ENCODE measurements around the gene ASMTL. TPM values are rescaled to one million over a fixed set of nuclear protein-coding genes. Genes with fewer than 3 reads are reported as not detected.
"Not testable (repeated sequence)": the region's sequence is repeated elsewhere in the genome, so short reads cannot be mapped to it uniquely, and the experiment has no call there.

The ASMTL gene
- total RNA-seq, 2 donors from 2014 or later: 30.8 to 43.5 TPM

- Histone ChIP-seq H3K4me1 (ENCODE audit: control insufficient read depth in 1 of 2, low read depth in 2 of 2) (no peaks in the 10 kb centered on the region), H3K27me3 (replicated peaks; ENCODE audit: insufficient read depth) (no peaks in the 10 kb centered on the region), H3K9me3 (no peaks in the 10 kb centered on the region), H3K36me3 (no peaks in the 10 kb centered on the region), H3K27ac (no peak overlapping the region), H3K4me3 (no peak overlapping the region)
- TF ChIP-seq CTCF (IDR thresholded peaks at IDR 0.05): no peak
- ATAC-seq (ENCODE audit: insufficient number of reproducible peaks, low FRiP score, low read depth): no peak
- no peak for DNase-seq (ENCODE audit: low spot score)
These were observed 41.3 kb upstream of the ASMTL start for GRCh38 chrX:1493877-1494510.

GRCh38 chrX:1493412-1493811 is 40.7 kb upstream of the ASMTL start:
- no peak for ATAC-seq (ENCODE audit: insufficient number of reproducible peaks, low FRiP score, low read depth)
- no peak overlapping the region for H3K27ac ChIP-seq
- H3K36me3 ChIP-seq: no peaks in the 10 kb centered on the region
- no peaks in the 10 kb centered on the region for H3K27me3 ChIP-seq (replicated peaks; ENCODE audit: insufficient read depth)
- no peaks in the 10 kb centered on the region for H3K9me3 ChIP-seq
- no peak for DNase-seq (ENCODE audit: low spot score)
- TF ChIP-seq CTCF (IDR thresholded peaks at IDR 0.05): no peak
- no peak overlapping the region for H3K4me3 ChIP-seq
- no peaks in the 10 kb centered on the region for H3K4me1 ChIP-seq (ENCODE audit: control insufficient read depth in 1 of 2, low read depth in 2 of 2)

GRCh38 chrX:1492421-1493012 is 39.8 kb upstream of the ASMTL start:
- H3K4me3 ChIP-seq: no peak overlapping the region
- H3K36me3 ChIP-seq: no peaks in the 10 kb centered on the region
- no peak for ATAC-seq (ENCODE audit: insufficient number of reproducible peaks, low FRiP score, low read depth)
- no peaks in the 10 kb centered on the region for H3K27me3 ChIP-seq (replicated peaks; ENCODE audit: insufficient read depth)
- no peaks in the 10 kb centered on the region for H3K9me3 ChIP-seq
- no peak for DNase-seq (ENCODE audit: low spot score)
- no peak for TF ChIP-seq CTCF (IDR thresholded peaks at IDR 0.05)
- no peak overlapping the region for H3K27ac ChIP-seq
- H3K4me1 ChIP-seq (ENCODE audit: control insufficient read depth in 1 of 2, low read depth in 2 of 2): no peaks in the 10 kb centered on the region

DNA sequence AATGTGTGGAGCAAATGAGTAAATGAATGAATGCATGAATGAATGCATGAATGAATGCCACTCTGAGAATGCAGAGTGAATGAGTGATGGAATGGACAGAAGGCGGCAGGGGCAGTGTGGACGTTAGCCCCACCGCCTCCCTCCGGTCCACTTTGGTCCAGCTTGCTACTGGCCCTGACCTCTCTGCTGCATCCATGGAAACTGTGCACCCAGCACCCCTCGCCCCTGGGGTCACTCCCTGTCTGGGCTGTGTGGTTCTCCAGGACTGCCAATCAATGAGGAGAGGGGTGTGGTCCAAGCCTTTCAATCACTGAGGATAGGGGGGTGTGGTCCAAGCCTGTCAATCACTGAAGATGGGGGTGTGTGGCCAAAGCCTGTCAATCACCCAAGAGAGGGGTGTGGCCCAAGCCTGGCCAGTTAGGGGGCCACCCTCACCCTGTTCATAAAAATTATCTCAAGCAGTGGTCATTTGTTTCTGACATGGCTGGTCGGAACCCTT is 39.2 kb upstream of the ASMTL start:
- no peak for DNase-seq (ENCODE audit: low spot score)
- Histone ChIP-seq H3K27ac (no peak overlapping the region), H3K27me3 (replicated peaks; ENCODE audit: insufficient read depth) (no peaks in the 10 kb centered on the region), H3K4me3 (no peak overlapping the region), H3K36me3 (no peaks in the 10 kb centered on the region), H3K9me3 (no peaks in the 10 kb centered on the region), H3K4me1 (ENCODE audit: control insufficient read depth in 1 of 2, low read depth in 2 of 2) (no peaks in the 10 kb centered on the region)
- TF ChIP-seq CTCF (IDR thresholded peaks at IDR 0.05): no peak
- ATAC-seq (ENCODE audit: insufficient number of reproducible peaks, low FRiP score, low read depth): no peak

DNA sequence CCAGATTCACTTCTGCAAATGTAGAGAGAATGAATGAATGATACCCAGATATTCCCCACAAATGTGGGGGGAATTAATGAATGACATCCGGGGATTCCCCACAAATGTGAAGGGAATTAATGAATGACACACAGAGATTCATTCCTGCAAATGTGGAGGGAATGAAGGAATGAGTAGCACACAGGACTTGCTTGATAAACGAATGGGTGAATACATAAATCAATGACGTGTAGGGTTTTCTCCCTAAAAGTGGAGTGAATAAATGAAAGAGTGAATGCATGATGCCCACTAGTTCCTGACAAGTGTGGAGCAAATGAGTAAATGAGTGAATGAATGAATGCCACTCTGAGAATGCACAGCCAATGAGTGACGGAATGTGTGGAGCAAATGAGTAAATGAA is 38.5 kb upstream of the ASMTL start:
- not testable (repeated sequence) for H3K9me3 ChIP-seq; H3K4me3 ChIP-seq; ATAC-seq (ENCODE audit: insufficient number of reproducible peaks, low FRiP score, low read depth); H3K4me1 ChIP-seq (ENCODE audit: control insufficient read depth in 1 of 2, low read depth in 2 of 2); DNase-seq (ENCODE audit: low spot score); H3K36me3 ChIP-seq; H3K27ac ChIP-seq; H3K27me3 ChIP-seq (replicated peaks; ENCODE audit: insufficient read depth)

- not testable (repeated sequence) for ATAC-seq (ENCODE audit: insufficient number of reproducible peaks, low FRiP score, low read depth); DNase-seq (ENCODE audit: low spot score); H3K36me3 ChIP-seq
These were observed 38.0 kb upstream of the ASMTL start for GRCh38 chrX:1490723-1491122.

DNA sequence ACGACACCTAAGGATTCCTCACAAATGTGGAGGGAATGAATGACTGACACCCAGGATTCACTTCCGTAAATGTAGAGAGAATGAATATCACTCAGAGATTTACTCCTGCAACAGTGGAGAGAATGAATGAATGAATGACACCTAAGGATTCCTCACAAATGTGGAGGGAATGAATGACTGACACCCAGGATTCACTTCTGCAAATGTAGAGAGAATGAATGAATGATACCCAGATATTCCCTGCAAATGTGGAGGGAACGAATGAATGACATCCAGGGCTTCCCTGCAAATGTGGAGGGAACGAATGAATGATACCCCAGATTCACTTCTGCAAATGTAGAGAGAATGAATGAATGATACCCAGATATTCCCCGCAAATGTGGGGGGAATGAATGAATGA is 36.6 kb upstream of the ASMTL start:
- not testable (repeated sequence) for H3K9me3 ChIP-seq; ATAC-seq (ENCODE audit: insufficient number of reproducible peaks, low FRiP score, low read depth); H3K4me1 ChIP-seq (ENCODE audit: control insufficient read depth in 1 of 2, low read depth in 2 of 2); H3K27ac ChIP-seq; H3K27me3 ChIP-seq (replicated peaks; ENCODE audit: insufficient read depth); H3K36me3 ChIP-seq; H3K4me3 ChIP-seq; DNase-seq (ENCODE audit: low spot score)

More at GRCh38 chrX:1490723-1491122, 38.0 kb upstream of the ASMTL start:
- H3K4me3 ChIP-seq; H3K27me3 ChIP-seq (replicated peaks; ENCODE audit: insufficient read depth); H3K9me3 ChIP-seq; H3K27ac ChIP-seq; H3K4me1 ChIP-seq (ENCODE audit: control insufficient read depth in 1 of 2, low read depth in 2 of 2): not testable (repeated sequence)

Data from thoracic aorta (tissue), 2 donors.